H1 (cell line): ENCODE data around the gene COL5A2. TPM values are rescaled to one million over a fixed set of nuclear protein-coding genes. Genes with fewer than 3 reads are reported as not detected.

Experiments used
- BACH1 ChIP-seq: IDR thresholded peaks from 2 replicates; pipeline ENCODE4 v1.6.1; 2012; ENCODE audit warnings: low read length, improper control_type of control experiment
- KDM4A ChIP-seq: IDR thresholded peaks from one replicate; pipeline ENCODE4 v1.7.1; 2012; ENCODE audit warnings: low read depth, mild to moderate bottlenecking, moderate library complexity, low read length, inconsistent platforms; ENCODE audit not compliant: severe bottlenecking
- polyA plus RNA-seq, 7 experiments: library from polyadenylated mRNA; depleted of rRNA in 3 of 7; stranded (reverse) in 5 of 7; unstranded in 2 of 7; fragments of >200 nt in 5 of 7; fragments of 200-250 nt in 2 of 7; gene quantifications; 1 replicate in 5 of 7; 2 replicates in 1 of 7; 4 replicates in 1 of 7; pipeline versions ENCODE4 v1.2.1 to v1.2.3, GENCODE V29; 2011 to 2013; ENCODE audit warnings: missing spikeins in 2 of 7, mixed read lengths in 2 of 7
- total RNA-seq: library from RNA; stranded (reverse); fragmentation: NEBNext Ultra II Directional; extraction: Animal tissue kit (Norgen Biotek cat#: 25700); gene quantifications from 2 replicates; pipeline ENCODE4 v1.2.1, GENCODE V29; 2021

COL5A2 gene
- total and polyA plus RNA-seq, 2 of the 8 experiments (the other 6 are each of a cell fraction or from before 2014, with no cell fraction given), result 4.7 to 24.2 TPM

DNA sequence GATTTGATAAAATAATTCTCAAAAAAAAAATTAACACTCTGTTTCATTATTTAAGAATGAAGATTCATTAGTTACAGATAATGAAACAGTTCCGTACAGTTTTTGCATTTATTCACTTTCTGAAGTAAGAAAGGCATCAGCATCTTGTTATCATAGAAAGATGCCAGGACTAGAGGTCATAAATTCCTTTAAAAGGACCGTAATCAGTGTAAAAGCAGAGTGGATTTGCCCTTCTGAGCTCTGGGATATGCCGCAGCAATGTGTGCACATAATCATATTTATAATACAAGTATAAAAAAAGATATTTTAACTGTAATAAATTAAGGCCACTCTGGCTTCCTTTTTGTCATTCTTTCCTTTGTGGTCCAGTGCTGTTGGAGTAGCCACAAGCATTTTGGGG lies 37.5 kb upstream of the COL5A2 start (continued):
- TF ChIP-seq BACH1, result no peak
- no peak for TF ChIP-seq KDM4A
- TF ChIP-seq, all 59 proteins: peak for 0
